Ishikawa (cell line): ENCODE measurements around the gene HASPIN.

Experiments used
- CEBPB ChIP-seq: IDR thresholded peaks from 2 replicates; pipeline ENCODE4 v1.6.1; 2012
- CREB1 ChIP-seq: IDR thresholded peaks from 2 replicates; pipeline ENCODE4 v1.6.1; 2012; ENCODE audit warnings: low read depth
- EGR1 ChIP-seq: IDR thresholded peaks from 2 replicates; pipeline ENCODE4 v1.6.1; 2012
- EP300 ChIP-seq: IDR thresholded peaks from 2 replicates; pipeline ENCODE4 v1.6.1; 2012; ENCODE audit warnings: borderline replicate concordance
- FOXM1 ChIP-seq: IDR thresholded peaks from 2 replicates; pipeline ENCODE4 v1.6.1; 2012; ENCODE audit warnings: low read depth, borderline replicate concordance
- NFIC ChIP-seq: IDR thresholded peaks from 2 replicates; pipeline ENCODE4 v1.6.1; 2012
- RAD21 ChIP-seq: IDR thresholded peaks from 2 replicates; pipeline ENCODE4 v1.6.1; 2012; ENCODE audit warnings: low read depth
- TAF1 ChIP-seq: IDR thresholded peaks from 2 replicates; pipeline ENCODE4 v1.6.1; 2012; ENCODE audit warnings: low read depth, mild to moderate bottlenecking
- TCF12 ChIP-seq: IDR thresholded peaks from 2 replicates; pipeline ENCODE4 v1.6.1; 2012; ENCODE audit warnings: low read depth
- TEAD4 ChIP-seq: IDR thresholded peaks from 2 replicates; pipeline ENCODE4 v1.6.1; 2012
- YY1 ChIP-seq: IDR thresholded peaks from 2 replicates; pipeline ENCODE4 v1.6.1; 2012; ENCODE audit warnings: low read depth
- ZBTB7A ChIP-seq: IDR thresholded peaks from 2 replicates; pipeline ENCODE4 v1.6.1; 2012; ENCODE audit warnings: low read depth
- TF ChIP-seq, protein P1 (sequence below): IDR thresholded peaks from 2 replicates; pipeline ENCODE4 v1.6.1; 2012
- TF ChIP-seq, protein P2 (sequence below): IDR thresholded peaks from 2 replicates; pipeline ENCODE4 v1.6.1; 2012
- TF ChIP-seq, protein P3 (sequence below): IDR thresholded peaks from 2 replicates; pipeline ENCODE4 v1.6.1; 2012; ENCODE audit warnings: low read depth, mild to moderate bottlenecking

Gene HASPIN

DNA sequence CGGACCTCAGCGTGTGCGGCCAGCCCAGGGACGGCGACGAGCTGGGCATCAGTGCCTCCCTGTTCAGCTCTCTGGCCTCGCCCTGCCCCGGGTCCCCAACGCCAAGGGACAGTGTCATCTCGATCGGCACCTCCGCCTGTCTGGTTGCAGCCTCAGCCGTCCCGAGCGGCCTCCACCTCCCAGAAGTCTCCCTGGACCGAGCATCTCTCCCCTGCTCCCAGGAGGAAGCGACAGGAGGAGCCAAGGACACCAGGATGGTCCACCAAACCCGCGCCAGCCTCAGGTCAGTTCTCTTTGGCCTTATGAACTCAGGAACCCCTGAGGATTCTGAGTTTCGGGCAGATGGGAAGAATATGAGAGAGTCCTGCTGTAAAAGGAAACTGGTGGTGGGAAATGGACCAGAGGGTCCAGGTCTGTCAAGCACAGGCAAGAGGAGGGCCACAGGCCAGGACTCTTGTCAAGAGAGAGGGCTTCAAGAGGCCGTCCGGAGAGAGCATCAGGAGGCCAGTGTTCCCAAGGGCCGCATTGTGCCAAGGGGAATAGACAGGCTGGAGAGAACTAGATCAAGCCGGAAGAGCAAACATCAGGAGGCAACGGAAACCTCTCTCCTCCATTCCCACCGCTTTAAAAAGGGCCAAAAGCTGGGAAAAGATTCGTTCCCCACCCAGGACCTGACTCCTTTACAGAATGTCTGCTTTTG is 825 bp downstream of the HASPIN start:
- TF ChIP-seq, protein P1, sequence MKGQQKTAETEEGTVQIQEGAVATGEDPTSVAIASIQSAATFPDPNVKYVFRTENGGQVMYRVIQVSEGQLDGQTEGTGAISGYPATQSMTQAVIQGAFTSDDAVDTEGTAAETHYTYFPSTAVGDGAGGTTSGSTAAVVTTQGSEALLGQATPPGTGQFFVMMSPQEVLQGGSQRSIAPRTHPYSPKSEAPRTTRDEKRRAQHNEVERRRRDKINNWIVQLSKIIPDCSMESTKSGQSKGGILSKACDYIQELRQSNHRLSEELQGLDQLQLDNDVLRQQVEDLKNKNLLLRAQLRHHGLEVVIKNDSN = no peak
- TF ChIP-seq YY1 = no peak
- TF ChIP-seq, protein P2, sequence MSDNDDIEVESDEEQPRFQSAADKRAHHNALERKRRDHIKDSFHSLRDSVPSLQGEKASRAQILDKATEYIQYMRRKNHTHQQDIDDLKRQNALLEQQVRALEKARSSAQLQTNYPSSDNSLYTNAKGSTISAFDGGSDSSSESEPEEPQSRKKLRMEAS = no peak
- no peak for TF ChIP-seq NFIC
- TF ChIP-seq FOXM1 = no peak
- TF ChIP-seq CREB1 = no peak
- TF ChIP-seq, protein P3, sequence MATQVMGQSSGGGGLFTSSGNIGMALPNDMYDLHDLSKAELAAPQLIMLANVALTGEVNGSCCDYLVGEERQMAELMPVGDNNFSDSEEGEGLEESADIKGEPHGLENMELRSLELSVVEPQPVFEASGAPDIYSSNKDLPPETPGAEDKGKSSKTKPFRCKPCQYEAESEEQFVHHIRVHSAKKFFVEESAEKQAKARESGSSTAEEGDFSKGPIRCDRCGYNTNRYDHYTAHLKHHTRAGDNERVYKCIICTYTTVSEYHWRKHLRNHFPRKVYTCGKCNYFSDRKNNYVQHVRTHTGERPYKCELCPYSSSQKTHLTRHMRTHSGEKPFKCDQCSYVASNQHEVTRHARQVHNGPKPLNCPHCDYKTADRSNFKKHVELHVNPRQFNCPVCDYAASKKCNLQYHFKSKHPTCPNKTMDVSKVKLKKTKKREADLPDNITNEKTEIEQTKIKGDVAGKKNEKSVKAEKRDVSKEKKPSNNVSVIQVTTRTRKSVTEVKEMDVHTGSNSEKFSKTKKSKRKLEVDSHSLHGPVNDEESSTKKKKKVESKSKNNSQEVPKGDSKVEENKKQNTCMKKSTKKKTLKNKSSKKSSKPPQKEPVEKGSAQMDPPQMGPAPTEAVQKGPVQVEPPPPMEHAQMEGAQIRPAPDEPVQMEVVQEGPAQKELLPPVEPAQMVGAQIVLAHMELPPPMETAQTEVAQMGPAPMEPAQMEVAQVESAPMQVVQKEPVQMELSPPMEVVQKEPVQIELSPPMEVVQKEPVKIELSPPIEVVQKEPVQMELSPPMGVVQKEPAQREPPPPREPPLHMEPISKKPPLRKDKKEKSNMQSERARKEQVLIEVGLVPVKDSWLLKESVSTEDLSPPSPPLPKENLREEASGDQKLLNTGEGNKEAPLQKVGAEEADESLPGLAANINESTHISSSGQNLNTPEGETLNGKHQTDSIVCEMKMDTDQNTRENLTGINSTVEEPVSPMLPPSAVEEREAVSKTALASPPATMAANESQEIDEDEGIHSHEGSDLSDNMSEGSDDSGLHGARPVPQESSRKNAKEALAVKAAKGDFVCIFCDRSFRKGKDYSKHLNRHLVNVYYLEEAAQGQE = no peak

DNA sequence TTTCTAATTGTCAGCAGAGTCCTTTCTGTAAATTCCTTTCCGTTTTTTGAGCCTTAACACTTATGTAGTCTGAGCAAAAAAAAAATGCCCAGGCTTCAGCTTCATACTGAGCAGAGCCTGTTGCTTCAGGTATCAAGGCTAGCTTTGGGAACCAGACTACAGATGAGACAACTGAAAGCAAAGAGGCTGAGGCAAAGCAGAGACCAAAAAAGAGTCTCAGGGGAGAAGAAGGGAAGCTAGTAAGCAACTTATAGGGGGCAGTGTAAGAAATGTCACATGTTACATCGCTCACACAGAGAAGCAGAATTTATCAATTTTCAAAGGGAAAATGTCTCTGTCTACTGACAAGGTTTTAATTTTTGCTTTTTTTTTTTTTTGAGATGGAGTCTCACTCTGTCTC is 3.3 kb downstream of the HASPIN start:
- TF ChIP-seq CREB1 (no peak), TCF12 (no peak), RAD21 (no peak), YY1 (no peak), EP300 (no peak), EGR1 (no peak)
- TF ChIP-seq, protein P1 = no peak
- TF ChIP-seq, protein P2 = no peak

DNA sequence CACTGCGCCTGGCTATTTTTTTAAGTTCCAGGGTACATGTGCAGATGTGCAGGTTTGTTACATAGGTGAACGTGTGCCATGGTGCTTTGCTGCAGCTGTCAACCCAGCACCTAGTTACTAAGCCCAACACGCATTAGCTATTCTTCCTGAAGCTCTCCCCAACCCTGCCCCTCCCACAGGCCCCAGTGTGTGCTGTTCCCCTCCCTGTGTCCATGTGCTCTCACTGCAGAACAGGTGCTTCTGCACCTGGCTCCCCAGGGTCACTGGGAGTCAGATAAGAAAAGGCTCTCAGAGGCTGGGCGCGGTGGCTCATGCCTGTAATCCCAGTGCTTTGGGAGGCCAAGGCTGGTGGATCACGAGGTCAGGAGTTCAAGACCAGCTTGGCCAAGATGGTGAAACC is 6.2 kb downstream of the HASPIN start:
- TF ChIP-seq TCF12 (no peak), ZBTB7A (no peak), NFIC (no peak), YY1 (no peak), CREB1 (no peak), RAD21 (no peak), TAF1 (no peak), TEAD4 (no peak), EP300 (no peak), FOXM1 (no peak), CEBPB (no peak), EGR1 (no peak)
- TF ChIP-seq, protein P2 = no peak
- TF ChIP-seq, protein P1 = no peak
- TF ChIP-seq, protein P3 = no peak

DNA sequence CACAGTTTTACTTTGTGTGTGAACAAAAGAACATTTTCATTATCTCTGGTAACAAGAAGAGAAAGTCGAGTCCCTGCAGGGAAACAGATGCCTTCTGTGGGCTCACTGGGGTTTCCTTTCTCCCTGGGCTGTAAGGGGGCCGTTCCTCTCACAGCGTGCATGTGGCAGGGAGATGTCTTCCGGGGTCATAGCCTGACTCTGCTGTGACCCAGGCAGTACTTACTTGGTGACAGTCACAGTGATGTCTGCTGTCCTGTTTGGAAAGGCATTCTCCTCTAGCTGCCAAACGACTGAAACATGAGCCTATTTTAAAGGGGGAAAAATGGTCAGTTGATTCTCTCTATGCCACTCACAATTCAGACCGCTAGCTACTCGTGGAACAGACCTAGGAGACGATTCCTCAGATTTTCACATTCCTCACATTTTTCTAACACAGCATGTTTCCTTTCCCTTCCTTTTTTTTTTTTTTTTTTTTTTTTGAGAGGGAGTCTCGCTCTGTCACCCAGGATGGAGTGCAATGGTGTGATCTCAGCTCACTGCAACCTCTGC is 7.3 kb downstream of the HASPIN start:
- no peak for TF ChIP-seq CEBPB
- TF ChIP-seq TEAD4 = peak; percentile 71

DNA sequence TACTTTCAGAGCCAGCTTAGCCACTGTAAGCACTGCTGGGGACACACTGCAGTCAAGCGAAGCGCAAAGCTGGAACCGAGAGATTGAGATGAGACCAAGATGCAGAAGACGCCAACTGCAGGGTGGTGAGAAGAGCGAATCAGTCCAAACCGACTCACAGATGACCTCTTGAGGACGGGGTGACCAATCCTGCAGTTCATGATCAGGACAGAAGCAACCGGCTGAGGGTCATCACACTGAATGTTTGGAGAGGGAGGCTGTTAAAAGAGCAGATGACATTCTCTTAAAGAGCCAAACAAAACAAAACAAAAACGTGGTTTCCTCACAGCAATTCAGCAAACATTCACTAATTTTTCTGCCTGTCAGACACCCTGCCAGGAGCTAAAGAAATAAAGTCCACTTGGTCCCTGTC is 8.5 kb downstream of the HASPIN start:
- no peak for TF ChIP-seq EGR1
- TF ChIP-seq, protein P1 = no peak
- TF ChIP-seq FOXM1 = no peak
- TF ChIP-seq YY1 = no peak
- no peak for TF ChIP-seq CEBPB
- no peak for TF ChIP-seq ZBTB7A
- no peak for TF ChIP-seq NFIC
- TF ChIP-seq, protein P2 = no peak
- TF ChIP-seq RAD21 = no peak
- TF ChIP-seq, protein P3 = no peak
